GM19395 (cell line): ENCODE data around the gene CTIF.
"Not testable (repeated sequence)": the region's sequence is repeated elsewhere in the genome, so short reads cannot be mapped to it uniquely, and the experiment has no call there.

Source experiments
- ATAC-seq: cut with Tn5 transposase; IDR thresholded peaks from one replicate; pipeline ENCODE4 v1.9.1; 2021; ENCODE audit warnings: mild to moderate bottlenecking, moderate library complexity; ENCODE audit not compliant: unreplicated experiment

Gene CTIF

GRCh38 chr18:48855422-48856377 lies 316.9 kb downstream of the CTIF start:
- ATAC-seq: no peak

- no peak for ATAC-seq
Measured at GRCh38 chr18:48857023-48857694, 318.3 kb downstream of the CTIF start.

GRCh38 chr18:48858676-48859075 lies 319.8 kb downstream of the CTIF start:
- no peak for ATAC-seq

- ATAC-seq: no peak
Measured at GRCh38 chr18:48859311-48860268, 320.8 kb downstream of the CTIF start.

- ATAC-seq: no peak
Measured at GRCh38 chr18:48860269-48861180, 321.7 kb downstream of the CTIF start.

- ATAC-seq: no peak
Measured at GRCh38 chr18:48861181-48861708, 322.4 kb downstream of the CTIF start.

- ATAC-seq: no peak
Measured at GRCh38 chr18:48862132-48862531, 323.3 kb downstream of the CTIF start.

- ATAC-seq: no peak
Measured at GRCh38 chr18:48862678-48863270, 323.9 kb downstream of the CTIF start.

GRCh38 chr18:48863432-48864065 lies 324.7 kb downstream of the CTIF start:
- ATAC-seq: no peak

GRCh38 chr18:48864876-48865275 lies 326.0 kb downstream of the CTIF start:
- no peak for ATAC-seq

- ATAC-seq: no peak
Measured at GRCh38 chr18:48866028-48866733, 327.4 kb downstream of the CTIF start.

GRCh38 chr18:48866856-48867255 lies 328.0 kb downstream of the CTIF start:
- no peak for ATAC-seq

GRCh38 chr18:48867978-48868377 lies 329.1 kb downstream of the CTIF start:
- ATAC-seq: no peak

GRCh38 chr18:48868468-48869466 lies 329.9 kb downstream of the CTIF start:
- ATAC-seq: peak; percentile 86

- ATAC-seq: no peak
Measured at GRCh38 chr18:48869591-48869990, 330.8 kb downstream of the CTIF start.

GRCh38 chr18:48870926-48871325 lies 332.1 kb downstream of the CTIF start:
- not testable (repeated sequence) for ATAC-seq
